Spleen (tissue), 11 donors: ENCODE results near the gene HOXB5. TPM values are rescaled to one million over a fixed set of nuclear protein-coding genes. Genes with fewer than 3 reads are reported as not detected.

Experiments
- DNase-seq: peaks from one replicate; pipeline ENCODE4 v3.0.0-alpha.2; 2020
- H3K27ac ChIP-seq, 8 donors: fragments of 200-600 bp; sonication (generic) in 7 of 8; 1 replicate in 4 of 8; 2 replicates in 4 of 8; pipeline versions ENCODE4 v1.5.0 to v1.8.0; 2016 to 2021; ENCODE audit warnings: inconsistent platforms in 4 of 8, mild to moderate bottlenecking in 4 of 8, moderate library complexity in 1 of 8
- H3K27me3 ChIP-seq, 7 donors: fragments of 200-600 bp; sonication (generic) in 6 of 7; replicated peaks in 1 of 7; 1 replicate in 4 of 7; 2 replicates in 3 of 7; pipeline versions ENCODE4 v1.5.0 to v1.8.0; 2016 to 2021; ENCODE audit warnings: inconsistent platforms in 3 of 7, mild to moderate bottlenecking in 1 of 7
- H3K36me3 ChIP-seq, 6 donors: fragments of 200-600 bp; sonication (generic) in 5 of 6; 1 replicate in 4 of 6; 2 replicates in 2 of 6; pipeline versions ENCODE4 v1.5.0 to v1.8.0; 2016 to 2021; ENCODE audit warnings: inconsistent platforms in 2 of 6
- H3K4me1 ChIP-seq, 6 donors: fragments of 200-600 bp; sonication (generic) in 5 of 6; 1 replicate in 3 of 6; 2 replicates in 3 of 6; pipeline versions ENCODE4 v1.5.0 to v1.8.0; 2016 to 2021; ENCODE audit warnings: inconsistent platforms in 3 of 6
- H3K4me3 ChIP-seq, 8 donors: fragments of 200-600 bp; sonication (generic) in 7 of 8; 1 replicate in 4 of 8; 2 replicates in 4 of 8; pipeline versions ENCODE4 v1.5.0 to v1.8.0; 2016 to 2021; ENCODE audit warnings: inconsistent platforms in 4 of 8, mild to moderate bottlenecking in 4 of 8, moderate library complexity in 2 of 8
- H3K9me3 ChIP-seq, 8 donors: fragments of 200-600 bp; sonication (generic) in 7 of 8; 1 replicate in 4 of 8; 2 replicates in 4 of 8; pipeline versions ENCODE4 v1.5.0 to v1.8.0; 2016 to 2021; ENCODE audit warnings: inconsistent platforms in 4 of 8
- CTCF ChIP-seq, 11 experiments: fragments of 200-600 bp in 7 of 11; fragments of 450-650 bp in 4 of 11; sonication (generic) in 4 of 11; IDR thresholded peaks in 8 of 11; conservative IDR thresholded peaks in 3 of 11; 1 replicate in 7 of 11; 2 replicates in 4 of 11; pipeline versions ENCODE4 v1.4.0 to v1.8.0; 2016 to 2021; ENCODE audit warnings: antibody characterized with exemption in 11 of 11, inconsistent platforms in 4 of 11, mild to moderate bottlenecking in 1 of 11
- POLR2A ChIP-seq, 3 donors: fragments of 450-650 bp; IDR thresholded peaks; one replicate each; pipeline ENCODE4 v1.5.1; 2017; ENCODE audit warnings: antibody characterized with exemption in 3 of 3, mild to moderate bottlenecking in 1 of 3
- POLR2AphosphoS5 ChIP-seq, 3 donors: sonication (generic); formaldehyde crosslinking; IDR thresholded peaks; one replicate each; pipeline ENCODE4 v1.5.1; 2017; ENCODE audit warnings: antibody characterized with exemption in 3 of 3
- WGBS, 5 donors: extraction: QIAGEN DNeasy Blood & Tissue Kit in 3 of 5; methylation state at CpG; one replicate each; pipeline versions ENCODE4 v1.1.5 to v1.1.7; 2013 to 2018; 5-methylcytosine and 5-hydroxymethylcytosine counted together
- intact Hi-C: fragments of 100-400 bp; cut with DNase I; formaldehyde crosslinking; loops from one replicate; pipeline ENCODE4 v1.15.0; 2023; ENCODE audit warnings: low total_unique reads
- polyA plus RNA-seq, 3 donors: library from polyadenylated mRNA; stranded (reverse); fragments of 200-250 nt; gene quantifications; one replicate each; pipeline ENCODE4 v1.2.1, GENCODE V29; 2013
- total RNA-seq, 7 donors: library from RNA; depleted of rRNA in 3 of 7; stranded (reverse); fragments of >200 nt in 3 of 7; fragmentation: NEBNext Ultra II Directional in 4 of 7; extraction: Animal tissue kit (Norgen Biotek cat#: 25700) in 4 of 7; gene quantifications; one replicate each; pipeline versions ENCODE4 v1.1.0 to v1.2.1, GENCODE V29; 2016 to 2021
- donor health status: healthy with polysubstance abuse.
- donor health status: DM: no; HTN: no; CAD: no; lungs with moderate emphysema.
- donor health status: DM: no; HTN: no; CAD: no.
- donor health status: Bipolar disorder and iron deficiency.
- donor health status: healthy.
- donor health status: DM: no; HTN: no; CAD: no.
- donor health status: DM: yes; HTN: yes; CAD: no.

Gene HOXB5
- total and polyA plus RNA-seq, 10 donors, result 0.43 to 2.6 (median 1.1) TPM

GRCh38 chr17:48569674-48570324 lies 23.8 kb downstream of the HOXB5 start:
- no peaks in the 10 kb centered on the region for H3K36me3 ChIP-seq
- peak overlapping the region in 1 of 8 donors; percentile 11 for H3K4me3 ChIP-seq
- peaks cover 0 to 51% (median 10%) of the 10 kb centered on the region in 6 donors for H3K4me1 ChIP-seq
- peak overlapping the region in 6 of 8 donors; percentile 62 to 89 (median 81) for H3K27ac ChIP-seq
- no peaks in the 10 kb centered on the region for H3K9me3 ChIP-seq
- WGBS, 5 donors, result 71 to 83% (median 75%) methylated on average over 6 of the region's 6 CpGs
- H3K27me3 ChIP-seq, result peaks cover 0 to 63% (median 14%) of the 10 kb centered on the region in 7 donors
- no peak for DNase-seq
- no peak for TF ChIP-seq POLR2A (IDR thresholded peaks at IDR 0.05)
- no peak for TF ChIP-seq POLR2AphosphoS5 (IDR thresholded peaks at IDR 0.05)
- TF ChIP-seq CTCF (IDR thresholded peaks at IDR 0.05 in 8 of 11, conservative IDR thresholded peaks at IDR 0.05 in 3 of 11), result no peak
- intact Hi-C loops, result no loop called here

GRCh38 chr17:48569240-48569582 lies 24.4 kb downstream of the HOXB5 start:
- peaks cover 0 to 56% (median 10%) of the 10 kb centered on the region in 6 donors for H3K4me1 ChIP-seq
- DNase-seq, result no peak
- TF ChIP-seq CTCF (IDR thresholded peaks at IDR 0.05 in 8 of 11, conservative IDR thresholded peaks at IDR 0.05 in 3 of 11) (no peak), POLR2AphosphoS5 (IDR thresholded peaks at IDR 0.05) (no peak), POLR2A (IDR thresholded peaks at IDR 0.05) (no peak)
- 42 to 58% (median 54%) methylated on average over 3 of the region's 3 CpGs for WGBS, 5 donors
- no peaks in the 10 kb centered on the region for H3K9me3 ChIP-seq
- H3K27me3 ChIP-seq, result peaks cover 0 to 69% (median 14%) of the 10 kb centered on the region in 7 donors
- H3K27ac ChIP-seq, result peak overlapping the region in 5 of 8 donors; percentile 62 to 89 (median 83)
- peak overlapping the region in 2 of 8 donors; percentile 20 to 41 for H3K4me3 ChIP-seq
- intact Hi-C loops, result no loop called here
- no peaks in the 10 kb centered on the region for H3K36me3 ChIP-seq

GRCh38 chr17:48568499-48569239 lies 24.9 kb downstream of the HOXB5 start:
- H3K4me1 ChIP-seq, result peaks cover 0 to 60% (median 10%) of the 10 kb centered on the region in 6 donors
- 25 to 33% (median 26%) methylated on average over 33 of the region's 33 CpGs for WGBS, 5 donors
- intact Hi-C loops, result no loop called here
- H3K4me3 ChIP-seq, result peak overlapping the region in 2 of 8 donors; percentile 20 to 41
- no peaks in the 10 kb centered on the region for H3K36me3 ChIP-seq
- H3K27ac ChIP-seq, result peak overlapping the region in 6 of 8 donors; percentile 27 to 89 (median 76)
- TF ChIP-seq POLR2AphosphoS5 (IDR thresholded peaks at IDR 0.05), result no peak
- no peak for TF ChIP-seq POLR2A (IDR thresholded peaks at IDR 0.05)
- TF ChIP-seq CTCF (IDR thresholded peaks at IDR 0.05 in 8 of 11, conservative IDR thresholded peaks at IDR 0.05 in 3 of 11), result no peak
- no peaks in the 10 kb centered on the region for H3K9me3 ChIP-seq
- no peak for DNase-seq
- peaks cover 0 to 74% (median 16%) of the 10 kb centered on the region in 7 donors for H3K27me3 ChIP-seq
